BE2C (cell line): Measurements from ENCODE around the gene ACSL3.

ENCODE experiments used
- DNase-seq: peaks from one replicate; pipeline ENCODE4 v3.0.0-alpha.2; 2020
- H3K27me3 ChIP-seq: fragments of 250-450 bp; sonication (Bioruptor Pico); 2 replicates; pipeline ENCODE4 v1.5.1; 2020; ENCODE audit warnings: mild to moderate bottlenecking
- H3K36me3 ChIP-seq: fragments of 250-450 bp; sonication (Bioruptor Pico); 2 replicates; pipeline ENCODE4 v1.5.1; 2020; ENCODE audit warnings: mild to moderate bottlenecking
- H3K4me1 ChIP-seq: fragments of 250-450 bp; sonication (Bioruptor Pico); 2 replicates; pipeline ENCODE4 v1.5.1; 2020
- H3K4me3 ChIP-seq: 2 replicates; pipeline ENCODE4 v1.5.1; 2011; ENCODE audit warnings: low read depth, low read length
- H3K9me3 ChIP-seq: fragments of 250-450 bp; sonication (Bioruptor Pico); 2 replicates; pipeline ENCODE4 v1.5.1; 2020
- TF ChIP-seq, protein P1 (sequence below): IDR thresholded peaks from 2 replicates; pipeline ENCODE4 v1.5.1; 2012; ENCODE audit warnings: mild to moderate bottlenecking, low read depth, low read length

Gene ACSL3

DNA sequence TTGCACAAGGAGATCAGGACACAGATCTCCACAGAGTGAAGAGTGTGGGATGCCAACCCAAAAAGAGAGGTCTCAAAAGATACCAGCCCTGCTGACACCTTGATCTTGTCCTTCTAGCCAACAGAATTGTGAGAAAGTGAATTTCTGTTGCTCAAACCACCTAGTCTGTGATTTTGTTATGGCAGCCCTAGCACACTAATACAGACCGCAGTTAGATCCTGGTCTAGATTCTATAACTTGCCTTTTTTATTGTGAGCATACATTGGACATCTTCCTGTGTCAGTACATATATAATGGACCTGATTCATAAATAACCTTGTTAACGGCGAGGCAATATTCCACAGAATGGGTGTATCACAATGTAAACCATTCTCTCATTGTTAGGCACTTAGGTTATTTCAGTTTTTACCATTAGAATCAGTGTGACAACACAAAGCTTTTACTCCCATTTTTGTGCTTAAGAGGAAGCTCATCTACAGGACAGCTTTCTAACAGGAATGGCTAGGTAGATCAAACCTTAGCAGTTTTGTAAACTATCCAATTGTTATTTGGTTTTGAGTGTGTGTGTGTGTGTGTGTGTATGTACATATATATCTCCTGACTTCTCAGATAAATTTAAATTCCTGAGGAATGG lies 89.0 kb downstream of the ACSL3 start:
- no peak for DNase-seq
- H3K4me1 ChIP-seq: peaks cover 10% of the 10 kb centered on the region
- H3K9me3 ChIP-seq: no peaks in the 10 kb centered on the region
- TF ChIP-seq, protein P1, sequence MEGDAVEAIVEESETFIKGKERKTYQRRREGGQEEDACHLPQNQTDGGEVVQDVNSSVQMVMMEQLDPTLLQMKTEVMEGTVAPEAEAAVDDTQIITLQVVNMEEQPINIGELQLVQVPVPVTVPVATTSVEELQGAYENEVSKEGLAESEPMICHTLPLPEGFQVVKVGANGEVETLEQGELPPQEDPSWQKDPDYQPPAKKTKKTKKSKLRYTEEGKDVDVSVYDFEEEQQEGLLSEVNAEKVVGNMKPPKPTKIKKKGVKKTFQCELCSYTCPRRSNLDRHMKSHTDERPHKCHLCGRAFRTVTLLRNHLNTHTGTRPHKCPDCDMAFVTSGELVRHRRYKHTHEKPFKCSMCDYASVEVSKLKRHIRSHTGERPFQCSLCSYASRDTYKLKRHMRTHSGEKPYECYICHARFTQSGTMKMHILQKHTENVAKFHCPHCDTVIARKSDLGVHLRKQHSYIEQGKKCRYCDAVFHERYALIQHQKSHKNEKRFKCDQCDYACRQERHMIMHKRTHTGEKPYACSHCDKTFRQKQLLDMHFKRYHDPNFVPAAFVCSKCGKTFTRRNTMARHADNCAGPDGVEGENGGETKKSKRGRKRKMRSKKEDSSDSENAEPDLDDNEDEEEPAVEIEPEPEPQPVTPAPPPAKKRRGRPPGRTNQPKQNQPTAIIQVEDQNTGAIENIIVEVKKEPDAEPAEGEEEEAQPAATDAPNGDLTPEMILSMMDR: no peak
- H3K36me3 ChIP-seq: no peaks in the 10 kb centered on the region
- no peaks in the 10 kb centered on the region for H3K27me3 ChIP-seq
- H3K4me3 ChIP-seq: no peak overlapping the region

DNA sequence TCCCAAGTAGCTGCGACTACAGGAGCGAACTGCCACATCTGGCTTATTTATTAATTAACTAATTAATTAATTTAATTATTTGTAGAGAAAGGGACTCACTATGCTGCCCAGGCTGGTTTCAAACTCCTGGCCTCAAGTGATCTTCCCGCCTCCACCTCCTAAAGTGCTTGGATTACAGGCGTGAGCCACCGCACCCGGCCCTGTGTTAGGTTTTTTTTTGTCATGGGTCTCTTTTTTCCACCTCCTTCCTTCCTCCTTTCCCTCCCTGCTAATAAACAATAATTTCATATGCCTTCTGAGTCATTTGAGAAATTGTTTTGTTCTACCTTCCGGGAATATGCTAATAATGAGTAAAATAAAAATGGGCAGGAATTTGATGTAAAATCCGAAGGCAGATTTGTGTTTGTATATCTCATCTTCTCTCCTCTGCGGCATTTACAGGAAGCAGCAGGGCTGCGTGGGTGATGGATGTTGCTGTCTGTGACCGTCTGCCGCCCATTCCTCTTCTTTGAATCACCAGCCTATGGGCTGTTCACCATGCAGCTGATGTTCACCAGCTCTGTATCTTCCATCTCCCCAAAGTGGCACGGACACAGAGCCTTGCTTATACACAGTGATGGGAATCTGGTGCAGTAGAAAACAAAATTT lies 89.9 kb downstream of the ACSL3 start:
- TF ChIP-seq, protein P1: no peak

DNA sequence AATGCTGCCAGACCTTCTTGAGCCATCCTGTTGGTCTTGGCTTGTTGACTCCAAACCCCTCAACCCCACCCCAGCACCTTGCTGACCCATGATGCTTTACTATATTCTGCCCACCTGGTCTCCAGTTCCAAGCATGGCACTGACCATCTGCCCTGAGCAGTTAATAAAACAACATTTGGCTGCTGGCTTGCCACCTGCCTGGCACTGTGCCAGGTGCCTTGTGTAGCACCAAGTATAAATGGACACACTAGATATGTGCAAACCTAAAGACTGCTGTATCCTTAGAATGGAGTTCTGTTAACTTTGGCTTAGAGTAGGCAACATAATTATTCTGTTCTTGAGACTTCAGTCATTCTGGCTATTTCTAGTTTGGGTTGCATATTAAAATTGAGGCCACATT lies 91.4 kb downstream of the ACSL3 start:
- peak; percentile 40 for DNase-seq
- no peaks in the 10 kb centered on the region for H3K9me3 ChIP-seq
- TF ChIP-seq, protein P1: no peak

More for the DNA sequence above, 89.9 kb downstream of the ACSL3 start:
- Histone ChIP-seq H3K9me3 (no peaks in the 10 kb centered on the region), H3K4me1 (peaks cover 5% of the 10 kb centered on the region; the same call in 1 of the 2 replicates), H3K36me3 (no peaks in the 10 kb centered on the region), H3K27me3 (no peaks in the 10 kb centered on the region), H3K4me3 (no peak overlapping the region)
- DNase-seq: no peak

DNA sequence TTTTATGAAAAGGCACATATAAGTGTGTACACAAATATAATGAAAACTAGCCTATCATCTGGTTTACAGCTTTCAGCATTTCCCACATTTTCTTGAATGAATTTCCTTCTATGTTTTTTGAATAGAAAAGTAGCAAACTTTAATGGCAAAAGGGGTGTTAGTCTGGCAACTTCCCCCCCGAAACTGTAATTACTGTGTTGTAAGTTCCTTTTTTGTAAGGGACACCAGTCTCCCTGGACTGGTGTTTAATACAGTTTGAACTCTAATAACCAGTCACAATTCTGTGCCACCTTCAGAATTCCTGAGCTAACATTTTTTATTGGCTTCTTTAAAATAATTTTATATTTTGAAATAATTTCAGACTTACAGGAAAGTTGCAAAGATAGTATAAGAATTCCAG lies 94.2 kb downstream of the ACSL3 start:
- peaks cover 5% of the 10 kb centered on the region; the same call in 1 of the 2 replicates for H3K4me1 ChIP-seq
- no peak overlapping the region for H3K4me3 ChIP-seq
- TF ChIP-seq, protein P1: no peak
- H3K9me3 ChIP-seq: no peaks in the 10 kb centered on the region
- no peaks in the 10 kb centered on the region for H3K27me3 ChIP-seq
- DNase-seq: no peak
- no peaks in the 10 kb centered on the region for H3K36me3 ChIP-seq

More for the DNA sequence above, 91.4 kb downstream of the ACSL3 start:
- H3K4me1 ChIP-seq: peaks cover 5% of the 10 kb centered on the region; the same call in 1 of the 2 replicates
- no peaks in the 10 kb centered on the region for H3K36me3 ChIP-seq
- H3K27me3 ChIP-seq: no peaks in the 10 kb centered on the region
- no peak overlapping the region for H3K4me3 ChIP-seq

DNA sequence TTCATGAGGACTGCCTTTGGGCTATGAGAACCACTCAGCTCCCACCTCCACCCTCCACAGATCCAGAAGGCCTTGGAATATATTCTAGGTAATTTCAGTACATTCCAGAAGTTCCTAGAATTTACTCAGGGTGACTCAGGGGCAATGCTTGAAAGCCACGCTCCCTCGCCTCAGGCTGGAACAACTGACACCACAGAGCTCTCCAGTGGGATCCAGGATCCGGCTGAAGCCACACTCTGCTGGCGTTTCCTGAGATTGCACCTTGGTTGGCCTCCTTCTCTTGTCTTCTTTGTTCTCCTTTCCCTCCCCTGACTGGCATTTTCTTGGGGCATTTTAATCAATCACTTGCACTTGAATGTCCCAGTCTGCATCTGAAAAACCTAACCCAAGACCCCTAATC lies 98.5 kb downstream of the ACSL3 start:
- H3K4me3 ChIP-seq: no peak overlapping the region
- TF ChIP-seq, protein P1: no peak
- DNase-seq: no peak
- H3K4me1 ChIP-seq: no peaks in the 10 kb centered on the region
- no peaks in the 10 kb centered on the region for H3K27me3 ChIP-seq
- no peaks in the 10 kb centered on the region for H3K36me3 ChIP-seq
- no peaks in the 10 kb centered on the region for H3K9me3 ChIP-seq

DNA sequence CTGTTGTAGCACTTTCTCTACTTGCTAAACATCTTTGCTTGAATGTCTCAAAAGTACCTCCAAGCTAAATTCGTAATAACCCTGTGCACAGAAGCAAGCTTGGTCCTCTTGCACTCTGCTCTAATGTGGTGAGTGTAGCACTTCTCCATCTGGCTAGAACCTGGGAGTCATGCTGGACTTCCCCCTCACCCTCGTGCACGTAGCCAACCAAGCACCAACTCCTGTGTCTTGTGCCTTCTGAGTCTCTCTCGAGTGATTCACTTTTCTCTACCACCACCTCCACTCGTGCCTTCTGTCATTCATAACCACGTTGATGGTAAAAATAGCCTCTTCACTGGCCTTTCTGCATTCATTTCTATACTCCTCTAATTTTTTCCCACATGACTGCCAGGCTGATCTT lies 99.3 kb downstream of the ACSL3 start:
- no peaks in the 10 kb centered on the region for H3K9me3 ChIP-seq
- TF ChIP-seq, protein P1: no peak
- H3K36me3 ChIP-seq: no peaks in the 10 kb centered on the region
- no peaks in the 10 kb centered on the region for H3K4me1 ChIP-seq
- DNase-seq: no peak
- no peak overlapping the region for H3K4me3 ChIP-seq
- H3K27me3 ChIP-seq: no peaks in the 10 kb centered on the region
